Breast epithelium (tissue), 4 donors: ENCODE data around the gene NAP1L1. TPM values are rescaled to one million over a fixed set of nuclear protein-coding genes. Genes with fewer than 3 reads are reported as not detected.

Experiments used
- DNase-seq, 2 donors: peaks; one replicate each; pipeline ENCODE4 v3.0.0-alpha.2; 2019; ENCODE audit warnings: low spot score in 2 of 2
- H3K27ac ChIP-seq, 2 donors: fragments of 200-600 bp; sonication (generic) in 1 of 2; one replicate each; pipeline ENCODE4 v1.5.1; 2016 to 2019; ENCODE audit warnings: mild to moderate bottlenecking in 1 of 2
- H3K27me3 ChIP-seq, 2 donors: fragments of 200-600 bp; sonication (generic) in 1 of 2; one replicate each; pipeline versions ENCODE4 v1.5.1 to v1.6.0; 2017 to 2019; ENCODE audit warnings: control low read depth in 1 of 2, mild to moderate bottlenecking in 1 of 2
- H3K36me3 ChIP-seq: fragments of 200-600 bp; one replicate; pipeline ENCODE4 v1.5.1; 2019
- H3K4me1 ChIP-seq, 2 donors: fragments of 200-600 bp; sonication (generic); one replicate each; pipeline ENCODE4 v1.5.1; 2016 to 2019; ENCODE audit warnings: control low read depth in 1 of 2
- H3K4me3 ChIP-seq, 3 donors: fragments of 200-600 bp; sonication (generic); 1 replicate in 2 of 3; 2 replicates in 1 of 3; pipeline ENCODE4 v1.5.1; 2016 to 2019; ENCODE audit warnings: mild to moderate bottlenecking in 3 of 3, moderate library complexity in 2 of 3
- H3K9me3 ChIP-seq, 2 donors: fragments of 200-600 bp; sonication (generic) in 1 of 2; one replicate each; pipeline ENCODE4 v1.5.1; 2016 to 2019; ENCODE audit warnings: control low read depth in 1 of 2
- CTCF ChIP-seq, 3 donors: fragments of 450-650 bp; IDR thresholded peaks; one replicate each; pipeline ENCODE4 v1.5.1; 2016 to 2017; ENCODE audit warnings: antibody characterized with exemption in 3 of 3, mild to moderate bottlenecking in 3 of 3, moderate library complexity in 3 of 3
- POLR2A ChIP-seq: fragments of 450-650 bp; IDR thresholded peaks from one replicate; pipeline ENCODE4 v1.6.1; 2016; ENCODE audit warnings: antibody characterized with exemption, mild to moderate bottlenecking, moderate library complexity
- POLR2AphosphoS5 ChIP-seq, 3 donors: sonication (generic); formaldehyde crosslinking; IDR thresholded peaks; one replicate each; pipeline ENCODE4 v1.6.1; 2017; ENCODE audit warnings: antibody characterized with exemption in 3 of 3
- intact Hi-C: fragments of 100-400 bp; cut with DNase I; formaldehyde crosslinking; loops from one replicate; pipeline ENCODE4 v1.15.1; 2023; ENCODE audit warnings: low total_unique reads
- total RNA-seq, 3 donors: library from RNA; depleted of rRNA; stranded (reverse); fragments of >200 nt; gene quantifications; one replicate each; pipeline ENCODE4 v1.1.0, GENCODE V29; 2016

The NAP1L1 gene
- total RNA-seq, 3 donors from 2014 or later = 356 to 419 (median 394) TPM

- intact Hi-C loops = no loop called here
- no peaks in the 10 kb centered on the region for H3K27me3 ChIP-seq
- no peak overlapping the region for H3K27ac ChIP-seq
- no peak for DNase-seq
- H3K4me3 ChIP-seq = no peak overlapping the region
- no peaks in the 10 kb centered on the region for H3K4me1 ChIP-seq
- TF ChIP-seq CTCF (IDR thresholded peaks at IDR 0.05) = no peak
- TF ChIP-seq POLR2A = no peak
- TF ChIP-seq POLR2AphosphoS5 (IDR thresholded peaks at IDR 0.05) = no peak
- no peaks in the 10 kb centered on the region for H3K9me3 ChIP-seq
- no peaks in the 10 kb centered on the region for H3K36me3 ChIP-seq
Measured at GRCh38 chr12:76024942-76025600, 59.4 kb downstream of the NAP1L1 start.

GRCh38 chr12:76024102-76024781 lies 60.2 kb downstream of the NAP1L1 start:
- Histone ChIP-seq H3K36me3 (no peaks in the 10 kb centered on the region), H3K27me3 (no peaks in the 10 kb centered on the region), H3K9me3 (no peaks in the 10 kb centered on the region), H3K4me3 (no peak overlapping the region), H3K27ac (no peak overlapping the region), H3K4me1 (no peaks in the 10 kb centered on the region)
- intact Hi-C loops = no loop called here
- DNase-seq = no peak
- TF ChIP-seq POLR2A (no peak), POLR2AphosphoS5 (IDR thresholded peaks at IDR 0.05) (no peak), CTCF (IDR thresholded peaks at IDR 0.05) (no peak)

GRCh38 chr12:76023069-76023690 lies 61.3 kb downstream of the NAP1L1 start:
- Histone ChIP-seq H3K4me1 (no peaks in the 10 kb centered on the region), H3K9me3 (no peaks in the 10 kb centered on the region), H3K27me3 (no peaks in the 10 kb centered on the region), H3K36me3 (no peaks in the 10 kb centered on the region), H3K27ac (no peak overlapping the region), H3K4me3 (no peak overlapping the region)
- no peak for DNase-seq
- TF ChIP-seq POLR2A = no peak
- no peak for TF ChIP-seq CTCF (IDR thresholded peaks at IDR 0.05)
- TF ChIP-seq POLR2AphosphoS5 (IDR thresholded peaks at IDR 0.05) = no peak
- intact Hi-C loops = no loop called here

GRCh38 chr12:76022506-76022905 lies 62.0 kb downstream of the NAP1L1 start:
- Histone ChIP-seq H3K4me1 (no peaks in the 10 kb centered on the region), H3K27me3 (no peaks in the 10 kb centered on the region), H3K9me3 (no peaks in the 10 kb centered on the region), H3K36me3 (no peaks in the 10 kb centered on the region), H3K27ac (no peak overlapping the region), H3K4me3 (no peak overlapping the region)
- DNase-seq = no peak
- TF ChIP-seq POLR2A (no peak), POLR2AphosphoS5 (IDR thresholded peaks at IDR 0.05) (no peak), CTCF (IDR thresholded peaks at IDR 0.05) (no peak)
- intact Hi-C loops = no loop called here
